Endothelial cell of umbilical vein (primary cell): ENCODE results near the gene DNAL1. TPM values are rescaled to one million over a fixed set of nuclear protein-coding genes. Genes with fewer than 3 reads are reported as not detected.
A peak's percentile ranks its signal among the peaks of the same experiment; 100 is the strongest.

Experiments
- BruUV-seq: library from RNA; stranded (reverse); fragments of 400-500 nt; replicated peaks from 2 replicates; lab custom pipeline; 2021; lab: Mats Ljungman, UMichigan
- CTCF ChIA-PET: fragments of 300-600, 350-600 bp; sonication (Branson Sonifier 250); formaldehyde crosslinking; loops from one replicate; lab custom pipeline; 2021; ENCODE audit warnings: antibody characterized with exemption, inconsistent platforms; lab: Charles Lee
- POLR2A ChIA-PET: fragments of 300-600, 350-600 bp; sonication (Branson Sonifier 250); formaldehyde crosslinking; loops from one replicate; lab custom pipeline; 2021; ENCODE audit warnings: antibody characterized with exemption, inconsistent platforms; lab: Charles Lee
- DNase-seq: peaks from one replicate; pipeline ENCODE4 v3.0.0-alpha.2; 2011; ENCODE audit warnings: low read depth, low spot score
- FAIRE-seq: peaks from 2 replicates; lab custom pipeline; 2011; peaks lifted over from hg19 to GRCh38; lab: Jason Lieb, UNC
- H2AFZ ChIP-seq: 2 replicates; pipeline ENCODE4 v1.6.0; 2012; ENCODE audit warnings: low read depth, low read length, control low read depth, inconsistent platforms
- H3K27ac ChIP-seq: 2 replicates; pipeline ENCODE4 v1.5.1; 2011; ENCODE audit warnings: low read depth, mild to moderate bottlenecking, control low read depth, low read length, moderate library complexity; ENCODE audit not compliant: insufficient read depth
- H3K27me3 ChIP-seq, 2 experiments: 2 replicates each; pipeline versions ENCODE4 v1.6.0 to v1.6.1; 2011; ENCODE audit warnings: low read length in 2 of 2, mixed read lengths in 1 of 2; ENCODE audit not compliant: control insufficient read depth in 2 of 2, insufficient read depth in 2 of 2
- H3K36me3 ChIP-seq, 2 experiments: 2 replicates in 1 of 2; 3 replicates in 1 of 2; pipeline ENCODE4 v1.5.1; 2011; ENCODE audit warnings: low read length in 2 of 2, mild to moderate bottlenecking in 1 of 2, moderate library complexity in 1 of 2; ENCODE audit not compliant: control insufficient read depth in 2 of 2, insufficient read depth in 2 of 2; ENCODE audit errors: extremely low read depth in 1 of 2
- H3K4me1 ChIP-seq: 3 replicates; pipeline ENCODE4 v1.5.1; 2011; ENCODE audit warnings: mild to moderate bottlenecking, low read length; ENCODE audit not compliant: control insufficient read depth, insufficient read depth; ENCODE audit errors: extremely low read depth
- H3K4me2 ChIP-seq: 2 replicates; pipeline ENCODE4 v1.6.1; 2011; ENCODE audit warnings: low read length, control low read depth, mixed read lengths; ENCODE audit not compliant: insufficient read depth
- H3K4me3 ChIP-seq, 3 experiments: fragments of 200-600 bp in 1 of 3; sonication (generic), shearing (Covaris generic) in 1 of 3; replicated peaks in 1 of 3; 2 replicates each; pipeline ENCODE4 v1.5.1; 2011 to 2016; ENCODE audit warnings: control low read depth in 3 of 3, low read length in 3 of 3, mild to moderate bottlenecking in 2 of 3, inconsistent platforms in 1 of 3, low read depth in 1 of 3, moderate library complexity in 1 of 3; ENCODE audit not compliant: insufficient read depth in 1 of 3
- H3K79me2 ChIP-seq: 2 replicates; pipeline ENCODE4 v1.6.0; 2012; ENCODE audit warnings: low read length, inconsistent platforms; ENCODE audit not compliant: control insufficient read depth, insufficient read depth
- H3K9ac ChIP-seq: replicated peaks from 2 replicates; pipeline ENCODE3; 2011; ENCODE audit warnings: low read length, control low read depth; ENCODE audit not compliant: insufficient read depth; ENCODE audit errors: extremely low read depth
- H3K9me1 ChIP-seq: replicated peaks from 3 replicates; pipeline ENCODE4 v1.6.0; 2011; ENCODE audit warnings: mild to moderate bottlenecking, low read length; ENCODE audit not compliant: control insufficient read depth, insufficient read depth; ENCODE audit errors: extremely low read depth
- H3K9me3 ChIP-seq: replicated peaks from 2 replicates; pipeline ENCODE4 v1.5.1; 2012; ENCODE audit warnings: low read length, inconsistent platforms; ENCODE audit not compliant: control insufficient read depth, insufficient read depth
- H4K20me1 ChIP-seq: replicated peaks from 2 replicates; pipeline ENCODE3; 2011; ENCODE audit warnings: mild to moderate bottlenecking, low read length; ENCODE audit not compliant: control insufficient read depth, insufficient read depth; ENCODE audit errors: extremely low read depth
- FOS ChIP-seq: IDR thresholded peaks from 2 replicates; pipeline ENCODE4 v1.6.1; 2011; ENCODE audit warnings: mild to moderate bottlenecking, low read length, moderate library complexity, borderline replicate concordance; ENCODE audit not compliant: insufficient read depth
- GATA2 ChIP-seq: IDR thresholded peaks from 2 replicates; pipeline ENCODE4 v1.7.0; 2011; ENCODE audit warnings: low read depth, mild to moderate bottlenecking, moderate library complexity, mixed read lengths, low read length; ENCODE audit not compliant: insufficient read length, insufficient read depth
- JUN ChIP-seq: IDR thresholded peaks from 2 replicates; pipeline ENCODE4 v1.6.1; 2011; ENCODE audit warnings: borderline replicate concordance, low read depth; ENCODE audit not compliant: insufficient read length, insufficient read depth
- MAX ChIP-seq: IDR thresholded peaks from 2 replicates; pipeline ENCODE4 v1.6.1; 2011; ENCODE audit not compliant: insufficient read depth, insufficient read length
- MYC ChIP-seq: IDR thresholded peaks from one replicate; pipeline ENCODE4 v1.6.1; 2011; ENCODE audit warnings: mild to moderate bottlenecking, low read depth, low read length
- POLR2A ChIP-seq: IDR thresholded peaks from 2 replicates; pipeline ENCODE4 v1.6.1; 2012; ENCODE audit warnings: low read depth, mild to moderate bottlenecking, control low read depth, low read length
- dilution Hi-C: fragments of 300-500 bp; cut with MboI; formaldehyde crosslinking; loops from one replicate; pipeline ENCODE4 v1.15.0; 2019; ENCODE audit warnings: low sequenced_read_pairs; ENCODE audit not compliant: extremely low pct_ligation_motif_present
- intact Hi-C: fragments of 100-400 bp; cut with micrococcal nuclease; formaldehyde crosslinking; loops from one replicate; pipeline ENCODE4 v1.10.0; 2022
- polyA plus RNA-seq, 4 experiments: library from polyadenylated mRNA; depleted of rRNA in 3 of 4; stranded (reverse) in 3 of 4; unstranded in 1 of 4; fragments of >200 nt; gene quantifications; 2 replicates each; pipeline versions ENCODE4 v1.2.1 to v1.2.3, GENCODE V29; 2011 to 2012; ENCODE audit warnings: missing spikeins in 1 of 4
- total RNA-seq: library from RNA; stranded (reverse); gene quantifications from 2 replicates; pipeline ENCODE4 v1.2.3, GENCODE V29; 2021
- TF ChIP-seq, protein P1 (sequence below), 2 donors: IDR thresholded peaks; 1 replicate in 1 of 2; 2 replicates in 1 of 2; pipeline ENCODE4 v1.5.1; 2011; ENCODE audit warnings: low read length in 2 of 2, mild to moderate bottlenecking in 2 of 2, moderate library complexity in 2 of 2, control low read depth in 1 of 2, inconsistent platforms in 1 of 2, low read depth in 1 of 2; ENCODE audit not compliant: insufficient read depth in 1 of 2; ENCODE audit errors: extremely low read depth in 1 of 2

Gene DNAL1
- total and polyA plus RNA-seq, 2 donors (not counting 3 experiments of a cell fraction or from before 2014, with no cell fraction given) = 2.4 to 15.3 TPM

GRCh38 chr14:73748858-73749357, 104.1 kb downstream of the DNAL1 start:
- intact Hi-C loops (no loop called here), dilution Hi-C loops (no loop called here)
- POLR2A ChIA-PET = no interaction called here
- no peaks in the 10 kb centered on the region for H3K9me3 ChIP-seq
- H3K4me1 ChIP-seq = peaks cover 74% of the 10 kb centered on the region
- no peak overlapping the region for H3K9ac ChIP-seq
- no peaks in the 10 kb centered on the region for H4K20me1 ChIP-seq
- H3K4me3 ChIP-seq = no peak overlapping the region
- no peak for DNase-seq
- BruUV-seq = no TSS peak
- peak overlapping the region; percentile 30 for H3K27ac ChIP-seq
- peaks cover 91% of the 10 kb centered on the region for H3K79me2 ChIP-seq
- no peak for FAIRE-seq
- no peaks in the 10 kb centered on the region for H3K9me1 ChIP-seq
- no peaks in the 10 kb centered on the region for H3K36me3 ChIP-seq
- no peaks in the 10 kb centered on the region for H3K27me3 ChIP-seq
- H2AFZ ChIP-seq = no peak overlapping the region
- CTCF ChIA-PET = interaction anchor here (1.0 to 2.4 kb wide), 5 partner anchors 8 to 77 kb away, joined by 3 to 16 read pairs (median 5); no protein-coding TSS in a partner anchor
- no peak for TF ChIP-seq GATA2
- no peak for TF ChIP-seq MAX
- no peak for TF ChIP-seq POLR2A
- no peak for TF ChIP-seq JUN
- TF ChIP-seq, protein P1, sequence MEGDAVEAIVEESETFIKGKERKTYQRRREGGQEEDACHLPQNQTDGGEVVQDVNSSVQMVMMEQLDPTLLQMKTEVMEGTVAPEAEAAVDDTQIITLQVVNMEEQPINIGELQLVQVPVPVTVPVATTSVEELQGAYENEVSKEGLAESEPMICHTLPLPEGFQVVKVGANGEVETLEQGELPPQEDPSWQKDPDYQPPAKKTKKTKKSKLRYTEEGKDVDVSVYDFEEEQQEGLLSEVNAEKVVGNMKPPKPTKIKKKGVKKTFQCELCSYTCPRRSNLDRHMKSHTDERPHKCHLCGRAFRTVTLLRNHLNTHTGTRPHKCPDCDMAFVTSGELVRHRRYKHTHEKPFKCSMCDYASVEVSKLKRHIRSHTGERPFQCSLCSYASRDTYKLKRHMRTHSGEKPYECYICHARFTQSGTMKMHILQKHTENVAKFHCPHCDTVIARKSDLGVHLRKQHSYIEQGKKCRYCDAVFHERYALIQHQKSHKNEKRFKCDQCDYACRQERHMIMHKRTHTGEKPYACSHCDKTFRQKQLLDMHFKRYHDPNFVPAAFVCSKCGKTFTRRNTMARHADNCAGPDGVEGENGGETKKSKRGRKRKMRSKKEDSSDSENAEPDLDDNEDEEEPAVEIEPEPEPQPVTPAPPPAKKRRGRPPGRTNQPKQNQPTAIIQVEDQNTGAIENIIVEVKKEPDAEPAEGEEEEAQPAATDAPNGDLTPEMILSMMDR (IDR thresholded peaks at IDR 0.05; ENCODE audit: extremely low read depth in 1 of 2, insufficient read depth in 1 of 2, low read depth in 1 of 2, low read length in 2 of 2) = no peak
- TF ChIP-seq FOS = no peak
- no peak for TF ChIP-seq MYC
- H3K4me2 ChIP-seq = peak overlapping the region; percentile 32
